GM10248 (cell line): ENCODE measurements around the gene RHPN2.
"Not testable (repeated sequence)": the region's sequence is repeated elsewhere in the genome, so short reads cannot be mapped to it uniquely, and the experiment has no call there.

Source experiments
- CTCF ChIA-PET: fragments of 300-600 bp; sonication (Branson Sonifier 250); formaldehyde crosslinking; extraction: SDS; loops from one replicate; lab custom pipeline; 2021; ENCODE audit warnings: antibody characterized with exemption; lab: Yijun Ruan, JAX
- POLR2A ChIA-PET: fragments of 350-650 bp; sonication (Branson Sonifier 250); formaldehyde crosslinking; extraction: SDS; loops from one replicate; lab custom pipeline; 2020; ENCODE audit warnings: antibody characterized with exemption; lab: Yijun Ruan, JAX
- DNase-seq: peaks from one replicate; pipeline ENCODE4 v3.0.0; 2012; ENCODE audit errors: extremely low spot score
- CTCF ChIP-seq: IDR thresholded peaks from 2 replicates; pipeline ENCODE4 v1.5.1; 2012; ENCODE audit warnings: mild to moderate bottlenecking, low read depth; ENCODE audit errors: extremely low read depth, missing control alignments, control extremely low read depth

RHPN2 gene

GRCh38 chr19:32971715-32972540, 92.8 kb downstream of the RHPN2 start, which contains the start of the genes CEP89 and FAAP24:
Gene CEP89, minus strand, starts transcription at chr19:32971958. Its CDS starts 84 bp downstream, at chr19:32971874.
Gene FAAP24, plus strand, starts transcription at chr19:32972242. Its CDS starts 955 bp downstream, at chr19:32973197.
- CTCF ChIA-PET = interaction anchor here (1.6 kb wide), 1 partner anchor 10 kb away, joined by 4 read pairs; no protein-coding TSS in a partner anchor
- peak; percentile 4 for TF ChIP-seq CTCF
- DNase-seq = peak; percentile 99
- POLR2A ChIA-PET = interaction anchor here (0.7 kb wide), 1 partner anchor 98 kb away, joined by 4 read pairs; no protein-coding TSS in a partner anchor

GRCh38 chr19:32971012-32971595, 93.6 kb downstream of the RHPN2 start:
- DNase-seq = no peak
- ChIA-PET CTCF (interaction anchor here (1.6 kb wide), 1 partner anchor 9 kb away, joined by 4 read pairs; no protein-coding TSS in a partner anchor), POLR2A (interaction anchor here (0.7 kb wide), 2 partner anchors 99 to 232 kb away, joined by 4 to 5 read pairs; no protein-coding TSS in a partner anchor)
- TF ChIP-seq CTCF = no peak

- ChIA-PET CTCF (no interaction called here), POLR2A (no interaction called here)
- no peak for TF ChIP-seq CTCF
- no peak for DNase-seq
These were observed 95.1 kb downstream of the RHPN2 start for GRCh38 chr19:32969549-32969948.

GRCh38 chr19:32966750-32967149, 97.9 kb downstream of the RHPN2 start:
- ChIA-PET CTCF (interaction anchor here (1.2 to 2.4 kb wide), 2 partner anchors 9 to 14 kb away, joined by 3 to 6 read pairs; no protein-coding TSS in a partner anchor), POLR2A (interaction anchor here (0.6 kb wide), 1 partner anchor 66 kb away, joined by 3 read pairs; no protein-coding TSS in a partner anchor)
- TF ChIP-seq CTCF = no peak
- no peak for DNase-seq

GRCh38 chr19:32945260-32945659, 119.4 kb downstream of the RHPN2 start:
- POLR2A ChIA-PET = interaction anchor here (0.7 kb wide), 1 partner anchor 9 kb away, joined by 6 read pairs; no protein-coding TSS in a partner anchor
- CTCF ChIA-PET = interaction anchor here (0.8 to 1.2 kb wide), 2 partner anchors 14 to 15 kb away, joined by 3 read pairs; no protein-coding TSS in a partner anchor
- TF ChIP-seq CTCF = no peak
- DNase-seq = no peak

GRCh38 chr19:32941273-32941672, 123.4 kb downstream of the RHPN2 start:
- DNase-seq, POLR2A ChIA-PET, CTCF ChIA-PET: not testable (repeated sequence)
